Stimulated activated CD4-positive, alpha-beta T cell treated with anti-CD3 and anti-CD28 coated beads, Interleukin-1b, Interleukin-23, amount 100 ng/mL, for 24 hours (primary cell): Measurements from ENCODE around the gene MYH6.

Experiments
- DNase-seq, 4 experiments: peaks; one replicate each; pipeline ENCODE4 v3.0.0-alpha.2; 2020; ENCODE audit warnings: low read depth in 4 of 4, low spot score in 1 of 4

MYH6 gene

GRCh38 chr14:23339506-23340268 is 68.4 kb downstream of the MYH6 start:
- no peak for DNase-seq

GRCh38 chr14:23335623-23336022 is 72.5 kb downstream of the MYH6 start:
- no peak for DNase-seq
